GM06990 (cell line): ENCODE results near the gene AHNAK.
"Not testable (repeated sequence)": the region's sequence is repeated elsewhere in the genome, so short reads cannot be mapped to it uniquely, and the experiment has no call there.

Experiments
- DNase-seq: peaks from one replicate; pipeline ENCODE4 v3.0.0-alpha.2; 2011; ENCODE audit not compliant: insufficient read length; ENCODE audit errors: extremely low read depth
- H3K27me3 ChIP-seq: replicated peaks from 2 replicates; pipeline ENCODE4 v1.6.0; 2011; ENCODE audit warnings: low read length; ENCODE audit not compliant: control insufficient read depth, insufficient read depth
- H3K36me3 ChIP-seq: 2 replicates; pipeline ENCODE4 v1.5.1; 2011; ENCODE audit warnings: low read length; ENCODE audit not compliant: control insufficient read depth, insufficient read depth
- H3K4me3 ChIP-seq: replicated peaks from 2 replicates; pipeline ENCODE4 v1.5.1; 2011; ENCODE audit warnings: low read depth, mild to moderate bottlenecking, control low read depth, low read length
- TF ChIP-seq, protein P1 (sequence below): IDR thresholded peaks from 2 replicates; pipeline ENCODE4 v1.5.1; 2011; ENCODE audit warnings: low read length, control low read depth, mild to moderate bottlenecking, inconsistent platforms; ENCODE audit not compliant: insufficient read depth, poor library complexity, severe bottlenecking

The AHNAK gene

DNA sequence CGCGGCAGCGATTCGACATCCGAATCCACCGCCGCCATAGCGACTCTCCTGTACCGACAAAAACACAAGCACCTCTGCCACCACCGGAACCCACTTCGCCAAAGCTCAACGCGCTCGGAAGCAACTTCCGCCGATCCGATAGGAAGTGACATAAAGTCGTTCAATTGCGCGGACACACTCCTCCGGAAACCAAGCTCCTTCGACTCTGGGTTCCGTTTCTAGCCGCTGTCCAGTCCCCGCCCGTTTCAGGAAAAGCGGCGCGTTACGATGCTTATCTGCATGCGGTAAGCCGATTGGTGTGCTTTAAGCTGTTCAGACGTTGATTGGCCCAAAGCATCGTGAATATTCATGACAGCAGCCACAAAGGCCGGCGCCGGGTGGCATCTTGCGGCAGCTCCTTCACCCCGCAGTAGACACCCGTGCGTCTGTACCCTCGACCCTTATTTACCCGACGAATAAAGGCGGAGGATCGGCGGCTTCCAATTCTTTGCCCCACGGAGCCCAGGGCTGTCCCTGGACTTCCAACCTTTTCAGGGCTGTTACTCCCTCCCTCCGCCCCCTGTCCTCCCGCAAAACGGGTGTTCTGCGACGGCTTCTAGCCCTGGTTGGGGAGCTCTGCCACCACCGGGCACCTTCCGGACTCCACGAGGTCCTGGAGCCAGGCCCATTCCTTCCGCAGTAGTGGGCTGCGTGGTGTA, 45.0 kb upstream of the AHNAK start, which contains the start of gene TUT1:
TSS of gene TUT1 (minus strand) at position 76 of the 698 bp plus-strand sequence. CDS start at position 38, 38 bp downstream.
- DNase-seq = peak; percentile 95
- Histone ChIP-seq H3K36me3 (peaks cover 33% of the 10 kb centered on the region), H3K4me3 (peak within 1 kb of the TSS; percentile 90), H3K27me3 (no peaks in the 10 kb centered on the region)
- TF ChIP-seq, protein P1, sequence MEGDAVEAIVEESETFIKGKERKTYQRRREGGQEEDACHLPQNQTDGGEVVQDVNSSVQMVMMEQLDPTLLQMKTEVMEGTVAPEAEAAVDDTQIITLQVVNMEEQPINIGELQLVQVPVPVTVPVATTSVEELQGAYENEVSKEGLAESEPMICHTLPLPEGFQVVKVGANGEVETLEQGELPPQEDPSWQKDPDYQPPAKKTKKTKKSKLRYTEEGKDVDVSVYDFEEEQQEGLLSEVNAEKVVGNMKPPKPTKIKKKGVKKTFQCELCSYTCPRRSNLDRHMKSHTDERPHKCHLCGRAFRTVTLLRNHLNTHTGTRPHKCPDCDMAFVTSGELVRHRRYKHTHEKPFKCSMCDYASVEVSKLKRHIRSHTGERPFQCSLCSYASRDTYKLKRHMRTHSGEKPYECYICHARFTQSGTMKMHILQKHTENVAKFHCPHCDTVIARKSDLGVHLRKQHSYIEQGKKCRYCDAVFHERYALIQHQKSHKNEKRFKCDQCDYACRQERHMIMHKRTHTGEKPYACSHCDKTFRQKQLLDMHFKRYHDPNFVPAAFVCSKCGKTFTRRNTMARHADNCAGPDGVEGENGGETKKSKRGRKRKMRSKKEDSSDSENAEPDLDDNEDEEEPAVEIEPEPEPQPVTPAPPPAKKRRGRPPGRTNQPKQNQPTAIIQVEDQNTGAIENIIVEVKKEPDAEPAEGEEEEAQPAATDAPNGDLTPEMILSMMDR = peak; percentile 1

DNA sequence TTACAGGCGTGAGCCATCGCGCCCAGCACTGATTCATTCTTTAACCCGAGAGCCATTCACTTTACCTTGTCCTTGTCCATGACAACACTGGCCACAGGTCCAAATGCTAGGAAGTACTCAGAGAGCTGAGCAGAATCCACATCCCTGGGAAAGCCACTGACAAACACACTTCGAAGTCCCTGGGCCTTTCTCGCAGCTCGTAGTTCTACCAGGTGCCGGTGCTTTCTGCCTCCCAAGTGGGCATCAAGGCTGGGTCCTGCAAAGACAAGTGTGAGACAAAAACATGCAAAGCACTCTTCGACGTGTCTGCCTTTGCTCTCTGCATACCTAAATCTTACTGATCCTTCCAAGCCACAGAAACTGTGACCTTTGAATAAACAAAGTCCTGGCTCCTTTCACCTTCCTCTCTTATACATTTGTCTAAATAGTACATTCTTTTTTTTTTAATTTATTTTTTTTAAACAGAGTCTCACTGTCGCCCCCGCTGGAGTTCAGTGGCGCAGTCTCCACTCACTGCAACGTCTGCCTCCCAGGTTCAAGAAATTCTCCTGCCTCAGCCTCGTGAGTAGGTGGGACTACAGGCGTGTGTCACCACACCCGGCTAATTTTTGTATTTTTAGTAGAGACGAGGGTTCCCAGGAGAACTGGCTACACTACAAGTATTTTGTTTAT, 42.5 kb upstream of the AHNAK start:
- no peak overlapping the region for H3K4me3 ChIP-seq
- no peaks in the 10 kb centered on the region for H3K27me3 ChIP-seq
- no peak for DNase-seq
- peaks cover 19% of the 10 kb centered on the region for H3K36me3 ChIP-seq
- TF ChIP-seq, protein P1 = peak; percentile 36

DNA sequence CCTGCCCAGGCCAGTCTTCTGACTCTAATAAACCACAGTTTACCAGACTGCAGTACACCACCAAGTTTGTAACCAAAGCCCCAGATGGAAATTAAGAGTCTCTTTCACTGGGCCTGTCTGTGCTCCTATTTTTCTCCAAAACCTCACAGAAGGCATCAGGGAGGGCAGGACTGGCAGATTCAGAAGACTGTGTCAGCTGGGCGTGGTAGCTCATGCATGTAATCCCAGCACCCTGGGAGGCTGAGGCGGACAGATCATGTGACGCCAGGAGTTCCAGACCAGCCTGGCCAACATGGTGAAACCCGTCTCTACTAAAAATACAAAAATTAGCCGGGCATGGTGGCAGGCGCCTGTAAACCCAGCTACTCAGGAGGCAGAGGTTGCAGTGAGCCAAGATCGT, 38.8 kb upstream of the AHNAK start:
- DNase-seq, H3K4me3 ChIP-seq, H3K27me3 ChIP-seq: not testable (repeated sequence)
- peaks cover 19% of the 10 kb centered on the region for H3K36me3 ChIP-seq

DNA sequence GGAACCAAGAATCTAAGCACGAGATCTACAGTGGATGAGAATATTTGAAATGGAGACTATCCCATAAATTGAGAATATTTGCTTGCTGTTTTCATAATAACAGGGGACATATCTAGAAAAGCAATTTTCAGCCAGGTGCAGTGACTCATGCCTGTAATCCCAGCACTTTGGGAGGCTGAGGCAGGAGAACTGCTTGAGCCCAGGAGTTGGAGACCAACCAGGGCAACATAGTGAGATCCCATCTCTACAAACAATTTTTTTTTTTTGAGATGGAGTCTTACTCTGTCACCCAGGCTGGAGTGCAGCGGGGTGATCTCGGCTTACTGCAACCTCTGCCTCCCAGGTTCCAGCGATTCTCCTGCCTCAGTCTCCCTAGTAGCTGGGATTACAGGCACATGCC, 35.1 kb upstream of the AHNAK start:
- H3K4me3 ChIP-seq, H3K27me3 ChIP-seq, DNase-seq: not testable (repeated sequence)
- peaks cover 22% of the 10 kb centered on the region for H3K36me3 ChIP-seq

DNA sequence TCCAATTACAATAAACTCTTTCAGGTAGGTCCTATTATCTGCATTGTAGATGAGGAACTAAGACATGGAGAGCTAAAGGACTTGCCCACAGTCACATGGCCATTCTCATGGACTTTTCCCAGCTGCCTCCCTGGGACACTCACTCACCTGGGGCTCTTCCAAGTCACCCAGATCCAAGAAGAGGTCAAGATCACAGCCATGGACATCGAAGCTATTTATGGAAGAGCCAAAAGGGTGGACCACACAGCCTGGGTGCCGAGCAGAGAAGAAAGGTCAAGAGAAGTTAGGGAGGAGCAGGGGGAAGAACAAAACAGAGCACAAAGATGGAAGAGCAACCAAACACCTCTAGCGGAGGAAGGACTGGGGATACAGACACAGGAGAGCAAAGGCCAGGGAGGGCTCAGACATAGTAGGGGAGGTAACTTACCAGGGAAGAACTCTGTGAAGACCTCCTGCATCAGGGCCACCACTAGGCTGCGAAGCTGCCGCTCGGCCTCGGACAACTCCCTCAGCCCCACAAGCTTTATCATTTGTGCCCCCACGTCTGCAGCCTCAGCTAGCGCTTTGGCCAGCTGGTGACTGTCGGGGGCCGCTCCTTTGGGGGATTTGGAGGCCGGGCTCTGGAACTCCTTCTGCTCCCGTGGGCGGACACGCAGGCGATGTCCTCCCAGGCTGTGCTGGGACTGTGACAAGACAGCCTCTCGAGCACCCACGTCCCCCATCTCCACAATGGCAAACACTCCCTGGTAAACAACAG, 34.5 kb upstream of the AHNAK start:
- Histone ChIP-seq H3K27me3 (no peaks in the 10 kb centered on the region), H3K36me3 (peaks cover 22% of the 10 kb centered on the region), H3K4me3 (no peak overlapping the region)
- TF ChIP-seq, protein P1 = no peak
- DNase-seq = no peak

DNA sequence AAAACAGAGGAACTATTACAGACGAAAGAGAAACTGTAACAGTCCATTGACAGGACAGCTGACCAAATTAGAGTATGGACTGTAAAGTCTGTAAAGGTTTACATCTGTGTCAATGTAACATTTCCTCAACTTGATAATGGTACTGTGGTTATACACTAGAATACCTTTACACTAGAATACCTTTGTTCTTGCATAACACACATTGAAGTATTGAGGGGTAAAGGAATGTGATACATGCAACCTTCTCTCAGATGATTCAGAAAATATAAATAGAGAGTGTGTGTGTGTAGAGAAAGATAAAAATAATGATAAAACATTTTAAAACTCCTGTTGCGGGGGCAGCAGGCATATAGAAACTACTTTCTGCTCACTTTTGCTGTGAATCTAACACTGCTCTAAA, 32.6 kb upstream of the AHNAK start:
- Histone ChIP-seq H3K27me3 (no peaks in the 10 kb centered on the region), H3K36me3 (peaks cover 19% of the 10 kb centered on the region), H3K4me3 (no peak overlapping the region)
- TF ChIP-seq, protein P1 = no peak
- DNase-seq = no peak
